ENCODE measurements around the gene UCP3. TPM values are rescaled to one million over a fixed set of nuclear protein-coding genes. Genes with fewer than 3 reads are reported as not detected.

Gene UCP3
- total and polyA plus RNA-seq, 2 of the 8 experiments (the other 6 are each of a cell fraction or from before 2014, with no cell fraction given) = 0.85 to 1.3 TPM

GRCh38 chr11:74030723-74031676, 22.1 kb upstream of the UCP3 start:
- Histone ChIP-seq H3K36me3 (ENCODE audit: control insufficient read depth in 2 of 4, insufficient read depth in 4 of 4, low read length in 3 of 4) (peaks cover 0 to 9% (median 3%) of the 10 kb centered on the region in 4 experiments; a peak in 6 of 8 replicates), H3K9me3 (ENCODE audit: insufficient read depth in 2 of 2, low read depth in 1 of 2, low read length in 1 of 2) (no peaks in the 10 kb centered on the region), H3K56ac (replicated peaks; ENCODE audit: insufficient read length, low read depth, low read length) (no peak overlapping the region), H3K18ac (ENCODE audit: extremely low read depth, low read length) (no peak overlapping the region), H3K27ac (ENCODE audit: low read depth, low read length) (no peak overlapping the region), H3K4me2 (ENCODE audit: insufficient read depth in 1 of 2, low read depth in 2 of 2, low read length in 2 of 2) (no peak overlapping the region), H3K23ac (ENCODE audit: insufficient read length) (no peak overlapping the region), H3K4me3 (ENCODE audit: extremely low read depth in 1 of 4, insufficient read depth in 2 of 4, low read depth in 3 of 4, low read length in 4 of 4) (no peak overlapping the region), H3K27me3 (replicated peaks in 1 of 4; ENCODE audit: control insufficient read depth in 3 of 4, extremely low read depth in 1 of 4, insufficient read depth in 3 of 4, low read length in 3 of 4) (no peaks in the 10 kb centered on the region), H3K4me1 (replicated peaks in 1 of 4; ENCODE audit: control insufficient read depth in 3 of 4, insufficient read depth in 4 of 4, low read length in 3 of 4) (no peaks in the 10 kb centered on the region), H3K79me1 (ENCODE audit: low read depth, low read length) (no peaks in the 10 kb centered on the region), H4K91ac (replicated peaks; ENCODE audit: insufficient read length, low read length) (no peak overlapping the region), H3K9ac (replicated peaks in 1 of 4; ENCODE audit: extremely low read depth in 1 of 4, low read depth in 3 of 4, low read length in 3 of 4) (no peak overlapping the region), H2BK20ac (ENCODE audit: low read length) (no peak overlapping the region), H4K20me1 (replicated peaks in 1 of 2; ENCODE audit: control insufficient read depth in 1 of 2, insufficient read depth in 2 of 2, low read length in 2 of 2) (no peaks in the 10 kb centered on the region), H4K5ac (ENCODE audit: insufficient read length, low read depth, low read length) (no peak overlapping the region), H3K23me2 (ENCODE audit: low read depth, low read length) (no peaks in the 10 kb centered on the region; the same call in 1 of the 2 replicates), H2BK12ac (ENCODE audit: low read depth, low read length) (no peak overlapping the region), H3K79me2 (ENCODE audit: control insufficient read depth in 1 of 2, insufficient read depth in 2 of 2, low read length in 2 of 2) (no peaks in the 10 kb centered on the region), H3K4ac (replicated peaks; ENCODE audit: insufficient read length, low read depth, low read length) (no peak overlapping the region), H4K8ac (ENCODE audit: extremely low read depth, insufficient read depth, low read length) (no peak overlapping the region), H2BK120ac (replicated peaks; ENCODE audit: low read depth, low read length) (no peak overlapping the region), H2BK15ac (ENCODE audit: low read length) (no peak overlapping the region), H2AK5ac (ENCODE audit: low read depth, low read length) (no peak overlapping the region), H2AFZ (ENCODE audit: low read length) (no peak overlapping the region), H2BK5ac (ENCODE audit: low read depth, low read length) (no peak overlapping the region), H3K14ac (ENCODE audit: insufficient read length) (no peak overlapping the region)
- FAIRE-seq = no peak
- ChIA-PET CTCF (ENCODE audit: partially characterized antibody) (interaction anchor here (0.6 kb wide), 1 partner anchor 127 kb away, joined by 3 read pairs; no protein-coding TSS in a partner anchor), POLR2A (ENCODE audit: partially characterized antibody) (no interaction called here)
- DNase-seq (ENCODE audit: low read depth in 1 of 2, low spot score in 2 of 2) = no peak
- 89% methylated on average over 9 of the region's 9 CpGs; no CpG with 5 or more reads in 1 of the 2 experiments for WGBS, 2 experiments (ENCODE audit: extremely low coverage in 1 of 2, insufficient coverage in 1 of 2, insufficient read length in 1 of 2, insufficient replicate concordance in 2 of 2, low coverage in 1 of 2, low lambda C conversion rate in 2 of 2, missing lambda C conversion rate in 1 of 2)
- TF ChIP-seq YY1 (IDR thresholded peaks at IDR 0.05; ENCODE audit: low read depth, low read length) (no peak), HDAC2 (IDR thresholded peaks at IDR 0.05; ENCODE audit: borderline replicate concordance in 1 of 2, low read depth in 2 of 2, low read length in 2 of 2) (no peak), POU5F1 (IDR thresholded peaks at IDR 0.05; ENCODE audit: low read depth, low read length) (no peak), SP1 (IDR thresholded peaks at IDR 0.05; ENCODE audit: low read depth, low read length) (no peak), FOSL1 (IDR thresholded peaks at IDR 0.05; ENCODE audit: insufficient read depth, low read depth, low read length) (no peak), TAF1 (IDR thresholded peaks at IDR 0.05; ENCODE audit: low read depth, low read length) (no peak), KDM5A (IDR thresholded peaks at IDR 0.05; ENCODE audit: low read length) (no peak), ATF2 (IDR thresholded peaks at IDR 0.05; ENCODE audit: low read length) (no peak), TAF7 (optimal IDR thresholded peaks at IDR 0.05; ENCODE audit: borderline replicate concordance, low read depth, low read length) (no peak), SIRT6 (IDR thresholded peaks at IDR 0.05; ENCODE audit: low read length) (no peak), CHD2 (IDR thresholded peaks at IDR 0.05; ENCODE audit: low read length) (no peak)

Measured in H1 (cell line).